ENCODE measurements around the gene NELL1. TPM values are rescaled to one million over a fixed set of nuclear protein-coding genes. Genes with fewer than 3 reads are reported as not detected.
"Not testable (repeated sequence)": the region's sequence is repeated elsewhere in the genome, so short reads cannot be mapped to it uniquely, and the experiment has no call there.

NELL1 gene
- total RNA-seq, 2 donors from 2014 or later = not detected

DNA sequence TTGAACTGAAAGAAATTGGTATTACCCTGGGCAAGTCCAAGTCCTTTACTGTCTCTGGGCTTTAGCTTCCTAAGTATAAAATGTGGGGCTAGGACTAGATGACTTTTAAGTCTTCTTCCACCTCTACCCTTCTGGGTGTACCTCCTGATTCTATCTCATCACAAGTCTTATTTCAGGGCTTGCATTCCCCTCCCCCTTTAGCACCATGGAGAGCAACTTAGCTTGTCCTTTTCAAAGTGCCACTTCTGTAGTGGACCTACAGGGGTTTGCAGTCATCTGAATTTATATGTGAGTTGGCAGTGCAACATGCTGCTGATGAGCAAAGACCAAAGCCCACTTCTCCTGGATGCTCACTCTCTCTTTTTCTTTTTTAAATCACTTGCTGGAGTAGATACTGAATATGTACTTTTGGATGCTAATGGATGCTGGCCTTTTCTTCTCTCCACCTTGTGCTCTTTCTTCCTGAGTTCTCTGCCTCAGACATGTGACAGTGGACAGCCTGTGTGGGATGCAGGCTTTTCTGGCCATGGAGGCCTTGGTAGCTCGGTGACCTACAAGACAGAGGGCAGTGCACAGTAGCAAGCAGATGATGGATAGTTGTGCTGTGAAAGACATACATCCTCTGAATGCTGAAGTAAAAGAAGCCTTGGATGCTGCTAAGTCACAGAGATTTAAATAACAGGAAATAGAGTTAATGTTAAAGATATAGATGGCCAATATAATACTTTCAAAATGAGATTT is 185.0 kb downstream of the NELL1 start:
- intact Hi-C loops (cut with DNase I) = no loop called here
- no peak for DNase-seq (ENCODE audit: low spot score)

DNA sequence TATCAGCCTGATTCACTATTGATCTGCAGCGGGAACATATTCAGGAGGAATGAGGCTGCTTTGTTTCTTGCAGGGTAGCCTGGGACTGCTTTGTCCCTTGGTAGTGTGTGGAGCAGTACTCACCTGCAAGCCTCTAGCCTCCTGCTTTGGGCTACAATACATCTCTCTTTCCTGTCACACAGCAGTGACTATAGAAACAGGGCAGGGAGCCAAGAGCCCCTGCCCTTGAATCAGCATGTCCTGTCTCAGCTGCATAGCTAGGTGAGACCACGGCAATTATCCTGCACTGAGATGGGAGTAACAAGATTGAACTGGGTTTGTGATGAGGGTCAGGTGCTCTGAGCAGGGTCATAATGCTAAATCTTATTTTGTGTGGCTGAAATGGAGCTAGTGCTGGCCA is 191.9 kb downstream of the NELL1 start:
- DNase-seq (ENCODE audit: low spot score) = no peak
- intact Hi-C loops (cut with DNase I) = no loop called here

DNA sequence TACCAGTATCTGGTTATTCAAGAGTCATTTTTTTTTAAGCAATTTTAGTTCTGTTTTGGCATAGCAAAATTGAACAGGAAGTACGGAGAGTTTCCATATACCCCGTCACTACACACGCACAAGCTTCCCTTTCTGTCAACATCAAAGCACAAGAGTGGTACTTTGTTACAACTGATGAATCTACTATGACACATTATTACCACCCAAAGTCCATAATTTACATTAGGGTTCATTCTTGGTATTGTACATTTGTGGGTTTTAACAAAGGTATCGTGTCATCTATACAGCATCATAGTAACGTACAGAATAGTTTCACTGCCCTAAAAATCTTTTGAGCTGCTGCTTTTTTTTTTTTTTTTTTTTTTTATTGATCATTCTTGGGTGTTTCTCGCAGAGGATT is 192.9 kb downstream of the NELL1 start:
- intact Hi-C loops (cut with DNase I); DNase-seq (ENCODE audit: low spot score): not testable (repeated sequence)

DNA sequence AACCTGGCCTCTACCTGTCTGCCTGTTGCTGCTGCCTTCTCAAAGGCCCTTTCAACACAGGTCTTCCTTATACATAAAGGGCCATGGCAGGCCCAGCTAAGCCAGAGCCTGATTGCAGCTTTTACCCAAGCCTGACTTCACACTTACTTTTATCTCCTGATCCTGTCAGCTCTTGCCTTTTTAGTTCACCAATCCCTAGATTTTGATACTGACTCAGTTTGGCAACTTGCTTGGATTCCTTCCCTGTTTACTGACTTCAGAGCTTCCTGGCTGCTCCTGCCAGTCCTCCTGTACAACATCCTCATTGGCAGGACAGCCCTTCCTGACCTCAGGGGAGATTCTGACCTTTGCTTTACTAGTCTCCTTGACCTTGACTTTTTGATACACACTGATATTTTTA is 195.2 kb downstream of the NELL1 start:
- intact Hi-C loops (cut with DNase I) = no loop called here
- DNase-seq (ENCODE audit: low spot score) = no peak

DNA sequence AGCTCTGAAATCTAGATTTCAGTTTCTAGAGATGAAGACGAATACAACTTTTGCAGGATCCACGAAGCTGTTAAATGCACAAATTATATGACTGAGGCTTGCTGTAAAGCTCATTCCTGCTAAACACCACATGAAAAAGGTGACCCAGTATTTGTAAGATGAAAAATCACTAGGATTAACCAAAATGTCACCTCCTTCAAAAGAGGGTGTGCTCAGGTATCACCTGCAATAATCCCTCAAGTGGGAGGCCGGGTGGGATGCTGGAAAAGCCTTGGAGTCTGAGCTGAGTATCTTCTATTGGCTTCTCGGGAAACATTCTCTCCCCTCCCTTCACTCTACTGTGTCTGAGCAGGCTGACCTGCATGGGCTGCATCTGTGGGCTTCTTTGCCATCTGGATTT is 195.8 kb downstream of the NELL1 start:
- intact Hi-C loops (cut with DNase I) = no loop called here

DNA sequence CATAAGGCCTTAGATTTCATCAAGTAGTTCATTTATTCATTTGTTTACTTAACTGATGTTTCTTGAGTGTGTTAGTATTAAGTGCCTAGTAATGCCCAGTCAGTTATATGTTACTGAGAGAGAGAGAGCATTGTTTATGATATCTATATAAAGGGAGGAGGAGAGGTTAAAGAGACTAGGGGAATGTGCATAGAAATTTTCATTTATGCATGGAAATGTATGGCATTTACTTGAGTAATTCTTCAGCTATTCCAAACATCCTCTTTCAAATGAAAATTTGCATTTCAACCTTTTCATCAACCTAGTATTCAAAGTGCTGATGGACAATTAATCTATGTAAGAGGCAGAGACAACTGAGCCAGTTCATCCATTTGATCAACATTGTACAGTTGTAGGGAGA is 199.7 kb downstream of the NELL1 start:
- no peak for DNase-seq (ENCODE audit: low spot score)
- intact Hi-C loops (cut with DNase I) = no loop called here

More for the DNA sequence above, 195.8 kb downstream of the NELL1 start:
- no peak for DNase-seq (ENCODE audit: low spot score)

DNA sequence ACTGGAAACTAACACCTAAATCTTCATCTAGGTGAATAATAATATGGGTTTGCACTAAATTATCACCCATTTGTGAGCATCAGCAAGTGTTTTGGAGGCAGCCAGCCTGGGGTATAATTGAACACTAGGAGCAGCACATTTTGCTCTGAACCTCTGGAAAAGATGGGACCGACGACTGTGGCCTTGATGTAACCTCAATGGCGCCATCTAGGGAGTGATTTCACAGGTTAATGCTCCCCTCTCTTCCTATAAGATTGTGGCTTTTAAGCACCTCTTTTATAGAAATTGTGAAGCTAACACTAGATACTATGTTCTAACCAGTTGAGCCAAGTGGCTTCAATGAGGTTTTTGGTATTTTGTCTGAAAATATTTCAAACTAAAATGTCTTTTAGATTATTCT is 203.7 kb downstream of the NELL1 start:
- intact Hi-C loops (cut with DNase I) = no loop called here
- DNase-seq (ENCODE audit: low spot score) = no peak

DNA sequence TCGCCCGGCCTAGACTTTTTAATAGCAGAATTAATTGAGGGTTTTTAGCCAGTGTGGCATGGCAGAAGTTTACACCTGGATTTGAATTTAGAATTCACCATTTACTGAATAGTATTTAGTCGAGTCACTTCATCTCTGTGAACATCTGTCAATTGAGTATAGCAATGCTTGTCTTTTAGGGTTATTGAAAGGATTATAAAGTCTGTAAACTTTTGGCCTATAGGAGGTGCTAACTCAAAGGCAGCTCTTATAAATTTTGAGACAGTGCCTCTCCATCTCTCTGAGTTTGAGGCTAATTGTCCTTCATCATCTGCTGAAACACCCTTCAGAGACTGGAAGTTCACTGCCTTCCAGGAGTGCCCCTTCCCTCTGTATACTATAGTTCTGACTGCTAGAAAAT is 205.0 kb downstream of the NELL1 start:
- no peak for DNase-seq (ENCODE audit: low spot score)
- intact Hi-C loops (cut with DNase I) = no loop called here

DNA sequence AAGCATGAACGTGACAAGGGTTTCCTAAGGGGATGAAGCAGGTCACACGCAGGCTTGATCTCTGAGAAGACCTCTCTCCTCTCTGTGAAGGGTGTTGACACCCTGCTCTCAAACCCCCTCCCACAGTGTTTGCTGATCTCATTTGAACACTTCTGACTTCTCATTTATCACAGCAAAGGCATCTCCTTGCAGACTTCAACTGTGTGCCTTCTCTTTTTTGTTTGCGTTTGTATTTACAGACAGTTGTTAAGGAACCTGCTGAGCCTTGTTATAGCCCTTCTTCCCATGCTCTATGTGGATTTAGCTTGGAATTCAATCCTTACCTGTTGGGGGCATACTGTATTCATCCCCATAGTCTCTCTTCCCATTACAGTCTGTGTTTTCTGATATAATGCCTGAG is 206.5 kb downstream of the NELL1 start:
- no peak for DNase-seq (ENCODE audit: low spot score)
- intact Hi-C loops (cut with DNase I) = no loop called here

DNA sequence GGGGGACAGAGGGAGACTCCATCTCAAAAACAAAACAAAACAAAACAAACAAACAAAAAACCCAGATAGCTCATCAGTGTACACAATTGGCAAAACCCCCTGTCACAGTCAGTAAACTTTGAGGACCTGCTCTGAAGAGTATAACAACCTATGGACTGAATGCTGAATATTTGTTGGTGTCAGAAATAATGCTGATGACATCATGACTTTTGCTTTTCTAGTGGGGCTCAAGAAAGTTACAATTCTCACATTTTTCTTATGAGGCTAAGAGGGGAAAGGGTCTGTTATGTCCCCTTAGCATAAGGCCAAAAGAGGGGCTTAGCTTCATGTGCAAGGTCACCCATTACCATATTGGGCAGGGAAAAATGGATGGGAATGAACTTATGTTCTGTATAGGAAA is 207.4 kb downstream of the NELL1 start:
- intact Hi-C loops (cut with DNase I) = no loop called here

DNA sequence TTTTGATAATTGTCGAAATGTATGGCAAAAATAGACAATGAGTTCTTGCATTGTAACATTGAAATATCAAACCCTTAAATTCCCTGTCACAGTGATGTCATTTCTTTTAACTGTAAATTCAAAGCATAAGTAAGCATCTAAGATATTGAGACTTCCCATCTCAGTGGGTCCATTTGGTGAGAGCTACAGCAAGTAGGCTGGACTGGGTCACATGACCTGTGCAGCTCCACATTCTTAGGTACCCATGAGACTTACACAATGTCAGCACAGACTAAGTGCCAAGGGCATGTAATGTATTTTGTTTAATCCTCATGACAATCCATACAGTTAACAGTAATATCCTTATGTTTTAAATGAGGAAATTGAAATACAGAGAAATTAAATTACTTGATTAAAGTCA is 210.7 kb downstream of the NELL1 start:
- intact Hi-C loops (cut with DNase I) = no loop called here

More for the DNA sequence above, 207.4 kb downstream of the NELL1 start:
- DNase-seq (ENCODE audit: low spot score) = no peak

DNA sequence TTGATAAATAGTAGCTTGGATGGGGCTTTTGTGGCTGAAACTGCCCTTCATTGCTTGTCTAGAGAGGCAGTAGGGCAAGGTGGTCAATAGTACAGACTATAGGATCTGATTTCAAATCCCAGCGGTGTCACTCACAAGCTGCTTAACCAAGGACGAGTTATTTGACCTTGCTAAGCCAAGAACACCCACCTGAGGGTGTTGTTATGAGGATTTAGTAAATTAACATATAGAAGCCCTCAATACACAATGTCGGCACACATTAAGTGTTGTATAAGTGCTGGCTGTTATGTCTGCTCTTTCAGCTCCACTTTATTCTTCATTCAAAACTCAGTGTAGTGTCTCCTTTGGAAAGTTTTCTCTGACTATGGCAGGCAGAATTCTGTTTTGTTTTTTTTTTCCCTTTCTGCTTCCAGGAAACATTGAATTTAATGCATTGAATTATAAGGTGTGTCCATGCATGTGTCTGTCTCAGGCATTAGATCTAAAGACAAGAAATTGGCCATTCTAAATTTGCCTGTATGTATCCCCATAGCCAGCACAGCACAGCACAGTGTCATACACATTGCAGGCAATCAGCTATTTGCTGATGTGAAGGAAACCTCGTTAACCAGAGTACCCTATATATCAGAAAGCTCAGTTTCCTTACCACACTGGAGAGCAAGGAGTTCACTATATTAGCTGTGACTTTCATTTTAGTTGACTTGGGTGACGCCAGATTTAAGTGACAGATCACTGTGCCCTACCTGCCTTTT is 212.1 kb downstream of the NELL1 start:
- intact Hi-C loops (cut with DNase I) = no loop called here
- no peak for DNase-seq (ENCODE audit: low spot score)

More for the DNA sequence above, 210.7 kb downstream of the NELL1 start:
- DNase-seq (ENCODE audit: low spot score) = no peak

DNA sequence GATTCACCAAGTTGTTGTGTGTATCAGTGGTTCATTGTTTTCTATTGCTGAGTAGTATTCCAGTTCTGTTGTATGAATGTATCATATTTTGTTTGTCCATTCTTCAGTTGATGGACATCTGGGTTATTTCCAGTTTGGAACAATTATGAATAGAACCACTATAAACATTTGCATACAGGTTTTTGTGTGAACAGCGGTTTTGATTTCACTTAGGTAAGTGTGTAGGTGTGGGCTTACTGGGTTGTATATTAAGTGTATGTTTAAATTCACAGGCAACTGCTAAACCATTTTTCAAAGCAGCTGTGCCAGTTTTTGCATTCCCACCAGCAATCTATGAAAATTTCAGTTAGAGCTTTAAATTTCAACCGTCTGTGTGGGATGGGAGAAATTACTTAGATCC is 217.8 kb downstream of the NELL1 start:
- DNase-seq (ENCODE audit: low spot score) = no peak
- intact Hi-C loops (cut with DNase I) = no loop called here

DNA sequence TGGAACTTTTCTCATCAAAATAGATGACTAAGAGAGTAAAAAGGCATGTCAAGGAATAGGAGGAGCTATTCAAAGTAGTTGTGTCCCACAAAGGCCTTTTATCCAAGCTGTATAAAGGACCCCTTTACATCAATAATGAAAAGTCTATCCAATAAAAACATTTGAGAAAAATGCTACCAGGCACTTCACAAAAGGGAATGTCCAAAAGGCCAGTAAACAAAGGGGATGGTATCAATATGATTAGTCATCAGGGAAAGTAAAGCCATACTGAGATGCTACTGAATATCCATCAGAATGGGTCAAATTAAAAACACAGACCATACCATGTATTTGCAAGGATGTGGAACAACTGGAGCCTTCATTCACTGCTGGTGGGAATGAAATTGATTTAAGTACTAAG is 224.9 kb downstream of the NELL1 start:
- intact Hi-C loops (cut with DNase I) = no loop called here
- no peak for DNase-seq (ENCODE audit: low spot score)

DNA sequence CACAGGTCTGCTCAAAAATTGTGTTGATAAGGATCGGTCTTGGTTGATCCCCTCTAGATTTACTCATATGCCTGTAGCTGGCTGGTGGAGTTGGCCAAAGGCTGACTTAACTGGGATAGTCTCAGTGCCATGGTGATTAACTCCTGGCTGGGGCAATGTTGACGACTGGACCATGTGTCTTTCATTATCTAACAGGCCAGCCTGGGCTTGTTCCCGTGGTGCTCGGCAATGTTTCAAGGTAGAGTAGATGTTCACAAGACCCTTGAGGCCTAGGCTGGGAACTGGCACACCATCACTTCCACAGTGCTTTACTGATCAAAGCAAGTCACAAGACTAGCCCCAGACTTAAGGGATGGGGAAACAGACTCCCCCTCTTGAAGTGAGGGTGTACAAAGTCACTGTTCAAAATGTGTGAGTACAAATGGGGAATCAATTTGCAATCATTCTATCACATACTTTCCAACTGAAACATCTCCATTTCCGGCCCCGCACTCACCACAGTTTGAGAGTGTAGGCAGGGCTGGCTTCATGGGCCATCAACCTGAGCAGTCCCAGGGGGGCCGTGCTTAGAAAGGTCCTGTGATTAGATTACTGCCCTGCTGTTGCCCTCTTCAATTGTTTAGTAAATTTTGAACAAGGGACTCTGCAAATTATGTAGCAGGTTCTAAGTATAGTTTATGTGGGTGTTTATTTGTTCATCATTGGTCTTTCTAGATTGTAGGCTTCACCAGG is 240.8 kb downstream of the NELL1 start:
- intact Hi-C loops (cut with DNase I) = no loop called here
- no peak for DNase-seq (ENCODE audit: low spot score)

DNA sequence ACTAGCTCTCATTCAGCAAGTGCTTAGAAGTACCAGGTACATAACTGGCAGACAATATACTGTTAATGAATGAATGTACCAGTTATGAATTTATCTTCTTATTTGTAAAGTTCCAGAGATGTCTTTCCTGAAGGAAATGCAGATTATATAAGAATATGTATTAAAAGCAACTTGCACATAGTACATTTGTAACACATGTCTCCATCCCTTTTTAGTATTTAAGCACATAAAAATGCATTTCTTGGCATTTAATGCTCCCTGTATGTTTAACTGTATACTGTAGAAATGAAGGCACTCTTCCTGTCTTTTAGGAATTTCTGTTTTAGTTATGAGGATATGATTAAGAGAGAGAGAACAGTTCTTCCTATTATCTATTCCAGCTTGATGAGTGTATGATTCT is 241.3 kb downstream of the NELL1 start:
- DNase-seq (ENCODE audit: low spot score) = no peak
- intact Hi-C loops (cut with DNase I) = no loop called here

DNA sequence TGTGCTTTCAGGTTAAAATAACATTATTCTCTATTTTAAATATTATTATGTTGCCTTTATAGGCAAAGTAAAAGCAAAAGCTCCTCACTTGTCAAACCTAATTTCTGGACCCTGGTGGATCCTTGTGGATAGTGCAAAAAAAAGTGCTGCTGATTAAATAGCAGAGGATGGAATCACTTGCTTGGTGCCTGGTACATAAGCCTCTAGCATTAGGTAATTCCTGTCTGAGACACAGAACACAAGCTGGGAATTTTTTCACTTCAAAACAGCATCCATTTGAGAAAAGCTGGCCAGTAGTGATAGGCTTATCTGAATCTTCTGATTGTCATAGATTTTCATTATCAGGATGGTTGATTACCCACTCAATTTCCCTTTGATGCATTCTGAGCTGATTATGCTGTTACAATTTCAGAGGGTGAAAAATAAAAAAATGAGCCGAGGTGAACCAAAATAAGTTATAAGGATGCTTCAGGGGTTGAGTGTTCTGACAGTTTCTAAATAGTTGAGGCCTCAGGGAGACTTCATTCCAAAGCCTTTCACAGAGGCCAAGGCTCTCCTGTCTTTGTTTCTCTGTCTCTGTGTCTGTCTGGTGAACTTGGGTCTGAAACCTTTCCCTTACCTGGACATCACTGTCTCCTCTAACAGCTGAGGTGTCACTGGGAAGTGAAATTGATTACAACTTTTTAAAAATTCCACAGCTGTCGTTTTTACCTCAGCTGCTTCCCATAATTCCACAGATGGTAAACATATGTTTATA is 242.9 kb downstream of the NELL1 start:
- DNase-seq (ENCODE audit: low spot score) = no peak

DNA sequence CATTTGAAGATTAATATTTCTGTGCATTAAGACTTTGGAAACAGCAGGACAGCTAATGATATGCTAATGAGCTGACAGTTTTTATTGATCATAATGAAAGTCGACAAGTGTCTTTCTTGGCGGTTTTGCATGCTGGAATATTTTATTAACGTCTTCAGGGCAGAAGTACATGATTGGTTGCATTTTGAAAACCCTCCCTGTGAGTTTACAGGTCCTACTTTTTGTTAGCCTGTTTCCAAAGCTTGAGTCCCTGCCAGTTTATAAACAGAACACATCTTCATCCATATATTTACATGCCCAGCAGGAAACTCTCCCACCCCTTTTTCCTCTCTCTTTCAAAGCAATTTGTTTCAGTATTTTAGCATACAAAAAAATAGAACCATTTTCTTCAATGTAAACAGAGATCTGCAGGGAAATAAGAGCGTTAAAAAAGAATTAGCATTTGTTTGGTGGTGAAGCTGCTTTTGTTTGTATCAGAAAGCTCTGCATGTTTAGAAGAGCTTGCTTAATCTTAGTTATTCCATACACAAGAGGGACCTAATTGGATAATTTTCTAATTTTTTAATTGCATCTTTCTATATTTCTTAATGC is 243.6 kb downstream of the NELL1 start:
- intact Hi-C loops (cut with DNase I) = no loop called here
- no peak for DNase-seq (ENCODE audit: low spot score)

More for the DNA sequence above, 242.9 kb downstream of the NELL1 start:
- intact Hi-C loops (cut with DNase I) = no loop called here

DNA sequence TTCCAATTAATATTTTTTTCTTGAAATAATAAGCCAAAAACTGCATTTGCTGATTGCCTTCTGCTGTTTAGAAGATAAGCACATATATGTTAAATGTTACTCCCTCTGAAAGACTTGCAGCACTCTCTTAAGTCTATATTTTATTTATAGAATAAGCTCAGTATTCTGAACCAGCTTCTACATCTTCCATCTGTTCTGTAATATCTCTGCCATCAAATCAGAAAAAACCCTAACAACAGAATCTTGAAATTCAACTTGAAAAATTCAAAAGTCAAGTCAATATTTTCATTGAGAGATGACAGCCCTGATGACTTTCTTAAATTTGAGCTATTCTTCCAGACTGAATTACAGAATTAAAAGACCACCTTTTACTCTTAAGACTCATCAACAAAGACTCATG is 247.9 kb downstream of the NELL1 start:
- DNase-seq (ENCODE audit: low spot score) = no peak
- intact Hi-C loops (cut with DNase I) = no loop called here

All from posterior vena cava (tissue), 2 donors.